Skeletal muscle satellite cell (primary cell): ENCODE results near the gene GRPEL1.
"Not testable (repeated sequence)": the region's sequence is repeated elsewhere in the genome, so short reads cannot be mapped to it uniquely, and the experiment has no call there.

Experiments used
- H3K27me3 ChIP-seq: 2 replicates; pipeline ENCODE4 v1.7.0; 2013; ENCODE audit warnings: low read length; ENCODE audit not compliant: control insufficient read depth, insufficient read depth
- H3K36me3 ChIP-seq: 2 replicates; pipeline ENCODE4 v1.7.0; 2013; ENCODE audit warnings: mild to moderate bottlenecking, control low read depth, low read length; ENCODE audit not compliant: insufficient read depth
- H3K4me1 ChIP-seq: 2 replicates; pipeline ENCODE4 v1.7.0; 2013; ENCODE audit warnings: low read length; ENCODE audit not compliant: control insufficient read depth, insufficient read depth
- H3K4me2 ChIP-seq: 2 replicates; pipeline ENCODE4 v1.7.0; 2013; ENCODE audit warnings: mild to moderate bottlenecking, low read length
- H3K4me3 ChIP-seq: 2 replicates; pipeline ENCODE4 v1.7.0; 2013; ENCODE audit warnings: low read length
- H3K9ac ChIP-seq: 2 replicates; pipeline ENCODE4 v1.7.0; 2013; ENCODE audit warnings: mild to moderate bottlenecking, low read depth, low read length, moderate library complexity
- H3K9me3 ChIP-seq: replicated peaks from 2 replicates; pipeline ENCODE4 v1.7.0; 2013; ENCODE audit warnings: mild to moderate bottlenecking, control low read depth, low read length

GRPEL1 gene

DNA sequence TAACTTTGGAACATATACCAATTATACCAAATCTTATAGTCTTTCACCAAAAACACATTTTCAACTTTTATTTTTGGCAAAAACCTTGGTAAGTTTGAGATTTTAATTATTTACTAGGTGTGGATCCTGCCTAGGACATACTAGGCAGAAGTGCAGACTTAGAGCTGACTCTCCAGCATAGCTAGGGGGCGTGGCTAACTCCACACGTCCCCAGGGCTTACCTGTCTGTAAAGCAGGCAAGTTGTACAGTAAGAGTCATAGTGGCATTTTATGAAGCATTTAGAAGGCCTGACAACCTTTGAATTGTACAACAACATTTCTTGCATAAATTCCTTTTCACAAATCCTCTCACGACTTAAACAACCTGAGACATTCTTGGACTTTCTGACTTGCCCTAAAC is 19.2 kb upstream of the GRPEL1 start:
- H3K9ac ChIP-seq: no peak overlapping the region
- H3K4me3 ChIP-seq: no peak overlapping the region
- H3K4me1 ChIP-seq: no peaks in the 10 kb centered on the region
- H3K36me3 ChIP-seq: no peaks in the 10 kb centered on the region
- H3K4me2 ChIP-seq: no peak overlapping the region
- H3K9me3 ChIP-seq: no peaks in the 10 kb centered on the region
- peaks cover 39% of the 10 kb centered on the region for H3K27me3 ChIP-seq

DNA sequence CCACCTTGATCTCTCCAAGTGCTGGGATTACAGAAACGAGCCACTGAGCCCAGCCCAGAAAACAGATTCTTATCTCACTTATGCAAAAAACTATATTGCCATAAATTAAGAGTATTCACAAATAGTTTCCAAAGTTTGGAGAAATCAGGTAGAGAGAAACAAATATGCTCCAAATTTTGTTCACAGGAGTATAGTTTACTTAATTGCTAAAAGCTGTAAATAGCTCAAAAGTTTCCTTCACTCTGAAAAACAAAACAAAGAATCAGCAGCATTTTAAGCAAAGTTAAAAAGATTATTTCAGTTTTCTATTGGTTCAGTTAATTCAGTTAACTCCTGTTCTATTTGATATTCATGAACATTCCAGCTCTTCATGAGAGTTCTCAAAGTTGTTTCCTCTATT is 18.5 kb upstream of the GRPEL1 start:
- no peak overlapping the region for H3K4me2 ChIP-seq
- no peaks in the 10 kb centered on the region for H3K36me3 ChIP-seq
- H3K9me3 ChIP-seq: no peaks in the 10 kb centered on the region
- no peak overlapping the region for H3K9ac ChIP-seq
- H3K4me1 ChIP-seq: no peaks in the 10 kb centered on the region
- H3K4me3 ChIP-seq: no peak overlapping the region
- H3K27me3 ChIP-seq: peaks cover 36% of the 10 kb centered on the region

DNA sequence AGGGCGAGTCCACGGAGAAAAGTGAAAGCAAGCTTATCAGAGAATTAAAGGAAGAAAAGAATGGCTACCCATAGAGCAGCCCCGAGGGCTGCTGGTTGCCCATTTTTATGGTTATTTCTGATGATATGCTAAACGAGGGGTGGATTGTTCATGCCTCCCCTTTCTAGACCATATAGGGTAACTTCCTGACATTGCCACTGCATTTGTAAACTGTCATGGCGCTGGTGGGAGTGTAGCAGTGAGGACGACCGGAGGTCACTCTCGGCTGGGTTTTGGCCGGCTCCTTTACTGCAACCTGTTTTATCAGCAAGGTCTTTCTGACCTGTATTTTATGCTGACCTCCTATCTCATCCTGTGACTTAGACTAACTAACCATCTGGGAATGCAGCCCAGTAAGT is 16.7 kb upstream of the GRPEL1 start:
- H3K4me1 ChIP-seq, H3K9me3 ChIP-seq, H3K36me3 ChIP-seq, H3K9ac ChIP-seq, H3K4me3 ChIP-seq: not testable (repeated sequence)
- Histone ChIP-seq H3K4me2 (peak overlapping the region; percentile 6), H3K27me3 (peaks cover 31% of the 10 kb centered on the region)

DNA sequence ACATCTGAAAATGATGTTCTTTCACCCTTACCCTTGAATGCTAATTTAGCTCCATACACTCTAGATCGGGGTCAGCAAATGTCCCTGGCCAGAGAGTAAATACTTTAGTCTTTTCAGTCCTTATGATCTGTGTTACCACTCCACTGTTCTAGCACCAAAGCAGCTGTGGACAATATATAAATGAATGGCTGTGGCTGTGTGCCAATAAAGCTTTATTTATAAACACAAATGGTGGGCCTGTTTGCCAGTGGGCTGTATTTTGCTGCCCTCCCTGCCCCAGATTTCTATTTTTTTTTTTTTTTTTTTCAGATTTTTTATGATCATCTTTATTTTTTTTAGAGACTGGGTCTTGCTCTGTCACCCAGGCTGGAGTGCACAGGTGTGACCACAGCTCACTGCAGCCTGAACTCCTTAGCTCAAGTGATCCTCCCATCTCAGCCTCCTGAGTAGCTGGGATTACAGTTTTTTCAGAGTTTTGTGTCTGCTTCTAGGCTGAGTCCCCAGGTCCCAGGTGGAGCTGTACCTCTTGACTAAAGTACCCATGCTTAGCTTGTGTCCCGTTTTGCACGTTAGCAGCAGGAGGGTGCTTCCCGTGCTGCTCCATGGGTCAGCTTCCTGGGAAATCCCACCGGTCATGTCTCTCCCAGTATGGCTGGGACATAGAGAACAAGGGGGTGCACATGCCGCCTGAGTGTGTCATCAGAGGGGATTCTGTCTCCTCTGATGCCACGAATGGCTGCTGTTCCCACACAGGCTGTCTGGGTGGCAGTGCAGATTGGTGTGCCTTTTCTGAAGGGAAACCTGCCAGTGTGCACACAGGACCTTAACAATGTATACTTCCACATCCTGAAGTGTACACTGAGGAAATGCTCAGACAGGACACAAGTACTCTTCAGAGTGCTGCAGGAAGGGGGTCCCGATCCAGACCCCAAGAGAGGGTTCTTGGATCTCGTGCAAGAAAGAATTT is 16.0 kb upstream of the GRPEL1 start:
- H3K4me1 ChIP-seq: no peaks in the 10 kb centered on the region
- H3K4me3 ChIP-seq: no peak overlapping the region
- H3K27me3 ChIP-seq: peaks cover 25% of the 10 kb centered on the region
- H3K36me3 ChIP-seq: no peaks in the 10 kb centered on the region
- no peak overlapping the region for H3K9ac ChIP-seq
- H3K4me2 ChIP-seq: peak overlapping the region; percentile 6
- H3K9me3 ChIP-seq: no peaks in the 10 kb centered on the region

DNA sequence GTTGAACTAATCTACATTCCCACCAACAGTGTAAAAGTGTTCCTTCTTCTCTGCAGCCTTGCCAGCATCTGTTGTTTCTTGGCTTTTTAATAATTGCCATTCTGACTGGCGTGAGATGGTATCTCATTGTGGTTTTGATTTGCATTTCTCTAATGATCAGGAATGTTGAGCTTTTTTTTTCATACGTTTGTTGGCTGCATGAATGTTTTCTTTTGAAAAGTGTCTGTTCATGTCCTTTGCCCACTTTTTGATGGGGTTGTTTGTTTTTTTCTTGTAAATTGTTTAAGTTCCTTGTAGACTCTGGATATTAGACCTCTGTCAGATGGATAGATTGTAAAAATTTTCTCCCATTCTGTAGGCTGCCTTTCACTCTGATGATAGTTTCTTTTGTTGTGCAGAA is 12.0 kb upstream of the GRPEL1 start:
- not testable (repeated sequence) for H3K4me2 ChIP-seq, H3K9ac ChIP-seq, H3K4me3 ChIP-seq, H3K9me3 ChIP-seq, H3K36me3 ChIP-seq, H3K4me1 ChIP-seq
- H3K27me3 ChIP-seq: peaks cover 15% of the 10 kb centered on the region

DNA sequence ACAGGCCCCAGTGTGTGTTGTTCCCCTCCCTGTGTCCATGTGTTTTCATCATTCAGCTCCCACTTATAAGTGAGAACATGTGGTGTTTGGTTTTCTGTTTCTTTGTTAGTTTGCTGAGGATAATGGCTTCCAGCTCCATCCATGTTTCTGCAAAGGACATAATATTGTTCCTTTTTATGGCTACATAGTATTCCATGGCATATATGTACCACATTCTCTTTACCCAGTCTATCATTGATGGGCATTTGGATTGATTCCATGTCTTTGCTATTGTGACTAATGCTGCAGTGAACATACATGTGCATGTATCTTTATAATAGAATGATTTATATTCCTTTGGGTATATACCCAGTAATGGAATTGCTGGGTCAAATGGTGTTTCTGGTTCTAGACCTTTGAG is 11.6 kb upstream of the GRPEL1 start:
- H3K4me3 ChIP-seq, H3K4me2 ChIP-seq, H3K9me3 ChIP-seq, H3K36me3 ChIP-seq, H3K9ac ChIP-seq: not testable (repeated sequence)
- H3K4me1 ChIP-seq: peaks cover 13% of the 10 kb centered on the region
- peaks cover 12% of the 10 kb centered on the region for H3K27me3 ChIP-seq

DNA sequence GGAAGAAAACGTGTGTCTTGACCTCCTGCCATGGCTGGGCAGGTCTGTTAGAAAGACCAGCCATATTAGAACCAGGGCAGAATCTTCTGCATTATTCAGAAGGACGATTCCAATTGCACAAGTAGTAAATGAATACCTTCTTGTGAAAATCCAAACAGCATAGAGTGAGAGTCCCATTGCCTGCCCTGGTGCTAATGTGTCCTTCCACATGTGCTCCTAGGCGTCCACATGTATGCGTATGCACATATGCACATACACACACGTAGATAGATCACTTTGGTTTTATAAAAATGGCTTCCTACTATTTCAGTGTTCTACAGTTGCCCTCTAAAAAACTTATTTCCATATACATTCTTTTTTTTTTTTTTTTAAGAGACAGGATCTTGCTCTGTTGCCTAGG is 10.2 kb upstream of the GRPEL1 start:
- Histone ChIP-seq H3K4me2 (no peak overlapping the region), H3K4me3 (no peak overlapping the region), H3K4me1 (peaks cover 24% of the 10 kb centered on the region), H3K36me3 (no peaks in the 10 kb centered on the region), H3K27me3 (peaks cover 6% of the 10 kb centered on the region), H3K9ac (no peak overlapping the region), H3K9me3 (no peaks in the 10 kb centered on the region)

DNA sequence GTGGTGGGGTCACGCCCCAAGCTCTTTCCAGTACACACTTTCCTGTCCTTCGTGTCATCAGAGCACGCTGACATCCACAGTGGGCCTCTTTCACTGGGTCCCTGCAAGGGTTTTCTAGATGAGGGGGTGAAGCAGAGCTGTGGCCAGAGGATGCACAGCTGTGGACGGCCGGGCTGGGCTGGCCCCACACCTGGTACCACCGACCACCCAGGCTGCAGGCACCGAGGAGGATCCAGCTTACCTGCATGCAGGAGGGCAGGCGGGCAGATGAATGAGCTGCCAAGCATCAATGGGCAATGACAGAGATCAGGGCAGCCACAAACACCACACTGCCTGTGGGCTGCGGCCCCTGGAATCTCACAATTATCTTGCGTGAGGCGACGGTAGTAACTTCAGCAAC is 9.5 kb upstream of the GRPEL1 start:
- Histone ChIP-seq H3K4me2 (no peak overlapping the region), H3K36me3 (no peaks in the 10 kb centered on the region), H3K9me3 (no peaks in the 10 kb centered on the region), H3K4me3 (no peak overlapping the region), H3K27me3 (peaks cover 2% of the 10 kb centered on the region), H3K9ac (no peak overlapping the region), H3K4me1 (peaks cover 24% of the 10 kb centered on the region)

DNA sequence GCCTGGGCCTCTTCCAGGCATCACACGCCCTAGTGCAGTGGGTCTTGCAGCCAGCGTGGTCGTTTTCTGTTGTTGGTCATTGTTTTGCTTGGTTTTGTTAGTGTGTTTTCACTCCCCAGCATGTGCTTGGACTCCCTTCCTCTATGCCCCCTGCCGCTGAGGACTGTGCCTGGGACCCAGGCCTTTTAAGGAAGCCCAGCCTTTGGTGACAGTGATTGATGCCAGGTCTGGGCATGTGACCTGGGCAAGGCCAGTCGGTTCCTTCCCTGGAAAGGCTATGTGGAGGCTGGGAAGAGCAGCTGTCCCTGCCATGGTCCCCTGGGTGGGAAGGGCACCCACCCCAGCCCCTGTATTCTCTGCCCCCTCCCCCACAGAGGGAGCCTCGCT is 8.8 kb upstream of the GRPEL1 start:
- Histone ChIP-seq H3K9me3 (no peaks in the 10 kb centered on the region), H3K4me3 (no peak overlapping the region), H3K27me3 (peaks cover 3% of the 10 kb centered on the region), H3K9ac (no peak overlapping the region), H3K36me3 (no peaks in the 10 kb centered on the region), H3K4me1 (peaks cover 24% of the 10 kb centered on the region), H3K4me2 (no peak overlapping the region)

DNA sequence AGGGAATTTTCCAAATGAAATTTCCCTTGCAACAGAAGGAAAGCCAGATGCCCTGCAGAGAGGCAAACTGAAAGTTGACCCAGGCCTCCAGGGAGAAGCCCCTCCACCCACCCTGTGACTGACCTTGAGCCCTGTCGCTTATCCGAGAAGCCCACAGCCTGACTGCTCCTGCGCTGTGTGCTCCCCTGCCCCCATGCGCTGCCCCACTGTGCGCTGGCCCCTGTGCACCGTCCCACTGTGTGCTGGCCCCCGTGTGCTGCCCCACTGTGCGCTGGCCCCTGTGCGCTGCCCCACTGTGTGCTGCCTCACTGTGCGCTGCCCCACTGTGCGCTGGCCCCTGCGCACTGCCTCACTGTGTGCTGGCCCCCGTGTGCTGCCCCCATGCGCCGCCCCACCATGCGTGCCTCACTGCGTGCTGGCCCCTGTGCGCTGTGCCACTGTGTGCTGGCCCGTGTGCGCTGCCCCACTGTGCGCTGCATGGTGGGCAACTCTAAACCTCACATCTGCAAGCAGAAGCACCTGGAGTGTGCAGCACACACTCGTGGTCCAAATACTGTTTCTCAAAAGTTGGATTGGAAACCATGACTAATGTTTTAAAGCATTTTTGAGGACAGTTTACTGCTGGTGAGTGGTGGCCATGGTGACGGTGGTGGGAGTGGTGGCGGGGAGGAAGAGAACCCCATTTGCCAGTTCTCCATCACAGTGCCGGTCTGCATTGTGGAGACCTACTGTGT is 8.3 kb upstream of the GRPEL1 start:
- Histone ChIP-seq H3K4me1 (peaks cover 24% of the 10 kb centered on the region), H3K4me3 (no peak overlapping the region), H3K9ac (no peak overlapping the region), H3K9me3 (no peaks in the 10 kb centered on the region), H3K4me2 (no peak overlapping the region), H3K27me3 (peaks cover 7% of the 10 kb centered on the region), H3K36me3 (no peaks in the 10 kb centered on the region)

DNA sequence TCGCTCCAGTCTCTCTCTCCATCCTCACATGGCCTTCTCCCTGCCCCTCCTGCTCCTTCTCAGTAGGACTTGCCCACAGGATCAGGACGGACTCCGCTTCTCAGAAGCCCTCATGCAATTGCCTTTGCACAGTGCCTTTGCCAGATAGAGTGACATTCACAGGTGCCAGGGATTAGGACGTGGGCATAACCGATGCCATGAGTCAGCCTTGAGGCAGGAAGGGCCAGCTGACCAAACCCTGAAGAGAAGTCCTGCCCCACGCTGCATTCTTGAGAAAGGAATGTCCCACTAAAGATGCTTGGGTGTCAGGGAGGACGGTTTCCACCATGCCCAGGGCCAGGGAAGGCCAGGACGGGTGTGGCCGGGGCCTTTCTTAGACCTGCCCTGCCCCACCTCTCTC is 6.6 kb upstream of the GRPEL1 start:
- peak overlapping the region; percentile 26 for H3K4me3 ChIP-seq
- H3K36me3 ChIP-seq: no peaks in the 10 kb centered on the region
- H3K4me1 ChIP-seq: peaks cover 27% of the 10 kb centered on the region
- peak overlapping the region; percentile 58 for H3K9ac ChIP-seq
- H3K4me2 ChIP-seq: peak overlapping the region; percentile 50
- H3K27me3 ChIP-seq: peaks cover 6% of the 10 kb centered on the region
- H3K9me3 ChIP-seq: no peaks in the 10 kb centered on the region
